Measurements from ENCODE around the gene FUS.

FUS gene

DNA sequence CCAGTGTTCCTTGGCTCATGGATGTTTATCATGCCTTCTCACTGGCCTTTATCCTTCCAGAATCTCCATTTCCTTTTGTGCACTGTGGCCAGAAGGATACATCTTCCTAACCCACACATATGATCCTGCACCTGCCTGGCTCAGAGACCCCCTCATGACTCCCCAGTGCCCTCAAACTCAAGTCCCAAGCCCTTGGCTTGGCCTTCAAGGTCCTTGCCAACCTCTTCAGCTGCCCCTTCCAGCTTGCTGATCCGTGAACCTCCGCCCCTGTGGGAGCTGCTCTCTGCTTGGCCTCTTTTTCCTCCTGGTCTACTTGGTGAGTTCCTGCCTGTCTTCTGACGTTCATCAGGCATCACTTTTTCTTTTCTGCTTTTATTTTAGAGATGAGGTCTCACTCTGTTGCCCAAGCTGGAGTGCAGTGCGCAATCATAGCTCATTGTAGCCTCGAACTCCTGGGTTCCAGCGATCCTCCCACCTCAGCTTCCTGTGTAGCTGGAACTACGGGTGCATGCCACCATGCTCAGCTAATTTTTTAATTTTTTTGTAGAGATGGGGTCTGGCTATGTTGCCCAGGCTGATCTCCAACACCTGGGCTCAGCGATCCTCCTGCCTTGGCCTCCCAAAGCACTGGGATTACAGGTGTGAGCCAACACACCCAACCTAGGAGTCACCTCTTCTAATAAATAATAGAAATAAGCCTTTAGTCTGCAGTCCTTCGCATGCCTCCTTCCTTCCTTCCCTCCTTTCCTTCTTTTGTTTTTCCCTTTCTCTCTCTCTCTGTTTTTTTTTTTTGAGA lies 25.1 kb downstream of the FUS start:
- DNase-seq, result no peak

DNA sequence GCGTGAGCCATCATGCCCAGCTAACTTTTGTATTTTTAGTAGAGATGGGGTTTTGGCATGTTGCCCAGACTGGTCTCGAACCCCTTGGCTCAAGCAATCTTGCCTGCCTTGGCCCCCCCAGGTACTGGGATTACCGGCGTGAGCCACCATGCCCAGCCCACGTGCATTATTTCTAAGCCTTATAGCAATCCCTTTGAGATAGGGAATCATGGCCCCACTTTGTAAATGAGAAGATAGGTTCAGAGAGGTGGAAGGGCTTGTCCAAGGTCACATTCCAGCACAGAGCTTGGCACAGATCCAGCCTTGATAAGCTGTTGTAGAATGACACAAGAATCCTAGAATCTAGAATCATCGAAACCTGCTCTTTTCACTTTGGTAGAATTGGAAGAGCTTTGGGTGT lies 26.8 kb downstream of the FUS start:
- DNase-seq, result no peak

GRCh38 chr16:31213342-31213741 lies 33.4 kb downstream of the FUS start:
- DNase-seq, result no peak

DNA sequence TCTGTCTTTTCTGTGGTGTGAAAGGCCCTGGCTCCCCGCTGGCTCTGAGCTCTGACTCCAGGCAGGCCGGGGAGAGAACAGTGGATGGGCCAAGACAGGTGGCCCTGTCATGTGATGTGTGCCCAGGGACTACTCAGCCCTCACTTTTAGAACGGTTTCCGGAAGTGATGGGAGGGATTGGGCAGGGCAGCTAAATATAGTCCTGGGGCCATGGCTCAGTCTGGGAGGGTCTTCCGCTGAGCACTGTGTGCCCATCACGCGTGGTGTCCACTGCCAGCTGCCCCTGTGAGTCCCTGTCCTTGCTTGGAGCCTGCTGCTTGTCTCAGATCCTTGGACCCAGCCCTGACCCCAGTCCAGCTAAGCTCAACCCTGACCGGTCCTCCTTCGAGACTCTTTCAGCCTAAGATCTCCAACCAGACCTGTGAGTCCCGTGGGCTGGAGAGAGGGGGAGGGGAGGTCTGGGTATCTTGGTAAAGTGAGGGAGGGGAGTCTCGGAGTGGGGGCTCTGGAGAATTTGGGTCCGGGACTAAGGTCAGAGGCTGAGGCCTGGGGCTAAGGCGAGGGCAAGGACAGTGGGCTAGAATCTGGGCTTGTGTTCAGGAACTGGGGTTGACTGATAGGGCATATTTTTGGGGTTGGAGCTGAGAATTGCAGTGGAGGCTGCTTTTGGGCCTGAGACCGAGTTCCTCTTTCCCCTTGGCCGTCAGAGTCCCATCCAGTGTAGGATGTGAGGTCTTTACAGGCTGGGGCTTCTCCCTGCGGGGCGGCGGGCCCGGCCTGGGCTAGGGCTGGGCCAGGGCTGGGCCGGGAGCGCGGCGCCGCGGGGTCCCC lies 34.2 kb downstream of the FUS start, which contains the start of gene TRIM72:
Gene TRIM72, plus strand, starts transcription at position 243 of the 831 bp plus-strand sequence. CDS start 620 bp downstream, outside the sequence.
- no peak for DNase-seq

- no peak for DNase-seq
Observed at GRCh38 chr16:31214708-31215286, 34.9 kb downstream of the FUS start.

DNA sequence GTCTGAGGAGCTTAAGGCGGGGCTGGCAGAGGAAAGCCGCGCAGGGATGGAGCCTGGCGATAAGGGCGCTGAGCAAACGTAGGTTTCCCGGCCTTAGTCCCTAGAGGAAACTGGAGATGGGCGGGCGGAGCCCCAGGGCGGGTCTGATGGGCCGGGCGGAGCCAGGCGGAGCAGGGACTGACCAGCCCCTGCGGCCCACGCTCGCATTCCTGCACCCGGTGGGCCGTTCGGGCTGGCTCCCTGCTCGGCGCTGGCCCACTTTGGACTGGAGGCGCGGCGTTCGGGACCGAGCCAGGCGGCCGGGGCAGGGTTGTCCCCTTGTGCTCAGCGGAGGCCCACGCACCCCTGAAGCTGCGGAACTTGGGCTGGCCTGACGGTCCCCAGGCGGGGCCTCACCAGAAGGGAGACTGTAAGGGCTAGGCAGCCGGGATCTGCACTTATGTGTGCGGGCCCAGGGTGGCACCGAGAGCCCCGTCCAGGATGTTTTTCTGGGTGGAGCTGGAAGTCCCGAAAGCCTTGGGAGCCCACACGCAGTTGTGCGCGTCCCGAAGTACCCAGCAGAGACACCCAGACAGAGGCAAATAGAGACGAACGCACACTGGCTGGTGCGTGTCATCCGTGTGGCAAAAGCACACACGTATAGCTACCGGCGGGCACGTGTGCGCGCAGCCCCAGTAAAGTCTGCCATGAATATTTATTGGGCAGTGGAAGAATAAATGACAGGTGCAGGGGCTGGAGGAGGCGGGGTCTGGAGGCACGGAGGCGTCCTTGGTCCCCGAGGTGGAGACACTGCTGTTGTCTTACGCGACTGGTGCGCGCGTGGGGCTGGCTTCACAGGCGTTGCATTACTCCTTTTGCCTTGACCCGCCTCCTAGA lies 35.6 kb downstream of the FUS start:
- DNase-seq, result no peak

GRCh38 chr16:31216422-31217135 lies 36.6 kb downstream of the FUS start, which contains the start of gene PYDC1:
Gene PYDC1 (minus strand): TSS chr16:31217135. CDS start chr16:31217028, 107 bp downstream.
- DNase-seq, result no peak

GRCh38 chr16:31217136-31217530 lies 37.2 kb downstream of the FUS start:
- DNase-seq, result no peak

- no peak for DNase-seq
Observed at GRCh38 chr16:31219154-31219741, 39.3 kb downstream of the FUS start.

- DNase-seq, result no peak
Observed at GRCh38 chr16:31221357-31222160, 41.6 kb downstream of the FUS start.

- DNase-seq, result no peak
Observed at GRCh38 chr16:31223044-31223443, 43.1 kb downstream of the FUS start.

DNA sequence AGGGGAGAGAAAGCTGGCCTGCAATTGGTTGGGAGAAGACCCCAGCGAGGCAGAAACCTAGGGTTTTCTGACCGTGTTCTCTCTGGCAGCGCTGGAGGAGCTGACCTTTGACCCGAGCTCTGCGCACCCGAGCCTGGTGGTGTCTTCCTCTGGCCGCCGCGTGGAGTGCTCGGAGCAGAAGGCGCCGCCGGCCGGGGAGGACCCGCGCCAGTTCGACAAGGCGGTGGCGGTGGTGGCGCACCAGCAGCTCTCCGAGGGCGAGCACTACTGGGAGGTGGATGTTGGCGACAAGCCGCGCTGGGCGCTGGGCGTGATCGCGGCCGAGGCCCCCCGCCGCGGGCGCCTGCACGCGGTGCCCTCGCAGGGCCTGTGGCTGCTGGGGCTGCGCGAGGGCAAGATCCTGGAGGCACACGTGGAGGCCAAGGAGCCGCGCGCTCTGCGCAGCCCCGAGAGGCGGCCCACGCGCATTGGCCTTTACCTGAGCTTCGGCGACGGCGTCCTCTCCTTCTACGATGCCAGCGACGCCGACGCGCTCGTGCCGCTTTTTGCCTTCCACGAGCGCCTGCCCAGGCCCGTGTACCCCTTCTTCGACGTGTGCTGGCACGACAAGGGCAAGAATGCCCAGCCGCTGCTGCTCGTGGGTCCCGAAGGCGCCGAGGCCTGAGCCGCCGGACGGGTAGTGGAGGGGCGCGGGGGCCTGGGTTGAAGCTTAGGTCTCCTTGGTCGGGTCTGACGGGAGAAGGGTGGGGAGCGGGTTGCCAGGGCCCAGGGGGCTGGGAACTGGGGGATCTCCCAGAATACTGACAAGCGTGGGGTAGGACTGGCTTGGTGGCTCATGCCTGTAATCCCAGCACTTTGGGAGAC lies 44.4 kb downstream of the FUS start:
- no peak for DNase-seq

DNA sequence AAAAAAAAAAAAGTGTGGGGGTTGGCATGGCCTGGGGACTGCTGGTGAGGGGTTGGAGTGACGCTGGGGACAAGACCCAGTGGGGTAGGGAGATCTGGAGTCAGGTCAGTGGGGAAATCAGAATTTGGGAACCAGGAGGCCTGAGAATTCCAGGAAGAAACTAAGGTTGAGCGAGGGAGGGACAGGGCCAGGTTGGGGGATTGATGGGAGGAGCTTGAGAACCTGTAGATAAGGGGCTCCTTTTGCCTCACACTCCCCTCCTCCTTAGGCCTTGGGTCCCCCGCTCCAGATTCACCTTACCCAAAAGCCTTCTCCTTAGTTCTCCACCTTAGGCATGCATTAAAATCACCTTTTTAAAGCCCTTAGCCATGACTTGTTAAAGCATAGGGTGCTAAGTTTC lies 45.3 kb downstream of the FUS start:
- no peak for DNase-seq

GRCh38 chr16:31228206-31228605 lies 48.3 kb downstream of the FUS start:
- DNase-seq, result no peak

DNA sequence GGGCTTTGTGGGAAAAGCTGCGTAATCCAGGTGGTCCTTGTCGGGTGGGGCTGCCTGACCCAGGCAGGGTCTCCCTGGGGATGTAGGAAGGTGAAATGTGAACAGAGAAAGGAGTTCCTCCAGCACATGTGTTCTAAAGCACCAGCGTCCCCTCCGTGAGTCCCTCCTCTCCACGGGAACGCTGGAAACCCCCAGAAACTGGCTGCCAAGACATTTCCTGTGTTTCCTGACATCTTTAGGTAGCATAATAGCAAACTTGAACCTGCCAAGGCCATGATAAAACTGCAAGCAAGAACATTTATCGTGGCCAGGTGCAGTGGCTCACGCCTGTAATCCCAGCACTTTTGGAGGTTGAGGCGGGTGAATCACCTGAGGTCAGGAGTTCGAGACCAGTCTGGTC lies 49.6 kb downstream of the FUS start:
- DNase-seq, result no peak

DNA sequence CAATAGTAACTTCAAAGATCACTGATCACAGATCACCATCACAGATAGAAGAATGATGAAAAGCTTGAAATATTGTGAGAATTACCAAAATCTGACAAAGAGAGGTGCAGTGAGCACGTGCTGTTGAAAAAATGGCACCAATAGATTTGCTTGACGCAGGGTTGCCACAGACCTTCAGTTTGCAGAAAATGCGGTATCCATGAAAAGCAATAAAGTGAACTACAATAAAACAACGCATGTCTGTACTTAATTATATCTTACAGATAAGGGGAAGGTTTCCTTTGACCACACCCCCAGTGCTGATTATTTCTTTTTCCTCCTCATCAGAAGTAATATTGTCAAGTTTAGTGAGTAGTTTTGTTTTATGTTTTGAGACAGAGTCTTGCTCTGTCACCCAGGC lies 58.1 kb downstream of the FUS start:
- DNase-seq, result no peak

All from NCI-H187 treated with DMSO at 0.1 percent for 48 hours (cell line).